Mesendoderm (in vitro differentiated cells): ENCODE results near the gene PCAT7.

ENCODE experiments used
- DNase-seq: peaks from one replicate; pipeline ENCODE4 v3.0.0; 2013
- H2AK5ac ChIP-seq: 2 replicates; pipeline ENCODE4 v1.6.1; 2013; ENCODE audit warnings: low read length, inconsistent platforms
- H2BK120ac ChIP-seq: 2 replicates; pipeline ENCODE4 v1.6.1; 2013; ENCODE audit warnings: low read depth, mild to moderate bottlenecking, low read length, moderate library complexity, mixed read lengths
- H2BK15ac ChIP-seq: replicated peaks from 2 replicates; pipeline ENCODE4 v1.6.1; 2013; ENCODE audit warnings: low read depth, mild to moderate bottlenecking, moderate library complexity
- H2BK5ac ChIP-seq: 2 replicates; pipeline ENCODE4 v1.6.1; 2013; ENCODE audit warnings: low read length, inconsistent platforms
- H3K18ac ChIP-seq: 2 replicates; pipeline ENCODE4 v1.6.1; 2013; ENCODE audit warnings: mild to moderate bottlenecking, low read length, mixed read lengths
- H3K23ac ChIP-seq: one replicate; pipeline ENCODE4 v1.6.1; 2013; ENCODE audit warnings: low read length
- H3K27ac ChIP-seq: 2 replicates; pipeline ENCODE4 v1.5.1; 2013; ENCODE audit warnings: low read depth, mild to moderate bottlenecking, inconsistent platforms, low read length, moderate library complexity
- H3K27me3 ChIP-seq: 2 replicates; pipeline ENCODE4 v1.6.1; 2013; ENCODE audit warnings: low read length, control low read depth, mild to moderate bottlenecking, inconsistent platforms; ENCODE audit not compliant: insufficient read depth, poor library complexity
- H3K36me3 ChIP-seq: 2 replicates; pipeline ENCODE4 v1.6.1; 2013; ENCODE audit warnings: low read length, inconsistent platforms; ENCODE audit not compliant: control insufficient read depth, insufficient read depth
- H3K4ac ChIP-seq: one replicate; pipeline ENCODE4 v1.6.1; 2013; ENCODE audit warnings: low read depth, mild to moderate bottlenecking, low read length, moderate library complexity
- H3K4me1 ChIP-seq: 2 replicates; pipeline ENCODE4 v1.6.1; 2013; ENCODE audit warnings: low read depth, low read length, inconsistent platforms; ENCODE audit not compliant: control insufficient read depth
- H3K4me2 ChIP-seq: 2 replicates; pipeline ENCODE4 v1.6.1; 2013; ENCODE audit warnings: low read length
- H3K4me3 ChIP-seq: 2 replicates; pipeline ENCODE4 v1.5.1; 2013; ENCODE audit warnings: mild to moderate bottlenecking, low read length
- H3K56ac ChIP-seq: one replicate; pipeline ENCODE4 v1.6.1; 2013; ENCODE audit warnings: low read length
- H3K79me1 ChIP-seq: 2 replicates; pipeline ENCODE4 v1.6.1; 2013; ENCODE audit warnings: low read length, inconsistent platforms
- H3K79me2 ChIP-seq: 2 replicates; pipeline ENCODE4 v1.6.1; 2013; ENCODE audit warnings: mild to moderate bottlenecking, low read length; ENCODE audit not compliant: control insufficient read depth, insufficient read depth
- H3K9ac ChIP-seq: 2 replicates; pipeline ENCODE4 v1.6.1; 2013; ENCODE audit warnings: low read length, inconsistent platforms
- H4K5ac ChIP-seq: one replicate; pipeline ENCODE4 v1.6.1; 2013; ENCODE audit warnings: low read length
- H4K8ac ChIP-seq: one replicate; pipeline ENCODE4 v1.6.1; 2013; ENCODE audit warnings: low read depth, mild to moderate bottlenecking, control low read depth, low read length, moderate library complexity
- WGBS: extraction: QIAGEN DNeasy Blood & Tissue Kit; methylation state at CpG from one replicate; pipeline ENCODE4 v1.1.7; 2013; ENCODE audit warnings: low lambda C conversion rate, missing lambda C conversion rate; ENCODE audit not compliant: insufficient coverage; ENCODE audit errors: extremely low coverage; 5-methylcytosine and 5-hydroxymethylcytosine counted together

PCAT7 gene

GRCh38 chr9:94577571-94577970 lies 22.7 kb downstream of the PCAT7 start:
- no peak overlapping the region for H2BK5ac ChIP-seq
- no peak overlapping the region for H3K27ac ChIP-seq
- no peak overlapping the region for H2BK120ac ChIP-seq
- H3K79me1 ChIP-seq, result no peaks in the 10 kb centered on the region
- H3K4me3 ChIP-seq, result no peak overlapping the region
- no peak overlapping the region for H2BK15ac ChIP-seq
- H3K4ac ChIP-seq, result no peak overlapping the region
- DNase-seq, result no peak
- no peak overlapping the region for H3K9ac ChIP-seq
- no peak overlapping the region for H3K18ac ChIP-seq
- no CpG with 5 or more reads among the region's 2 CpGs for WGBS
- H4K5ac ChIP-seq, result no peak overlapping the region
- no peaks in the 10 kb centered on the region for H3K4me1 ChIP-seq
- no peak overlapping the region for H4K8ac ChIP-seq
- no peak overlapping the region for H3K56ac ChIP-seq
- no peak overlapping the region for H3K23ac ChIP-seq
- no peaks in the 10 kb centered on the region for H3K27me3 ChIP-seq
- H3K36me3 ChIP-seq, result no peaks in the 10 kb centered on the region
- no peak overlapping the region for H3K4me2 ChIP-seq
- no peaks in the 10 kb centered on the region for H3K79me2 ChIP-seq
- no peak overlapping the region for H2AK5ac ChIP-seq

- WGBS, result no CpG with 5 or more reads among the region's 5 CpGs
- Histone ChIP-seq H2BK5ac (no peak overlapping the region), H2BK120ac (no peak overlapping the region), H3K9ac (no peak overlapping the region), H3K36me3 (no peaks in the 10 kb centered on the region), H4K5ac (no peak overlapping the region), H3K56ac (no peak overlapping the region), H2AK5ac (no peak overlapping the region), H3K4me1 (no peaks in the 10 kb centered on the region), H3K4ac (no peak overlapping the region), H4K8ac (no peak overlapping the region), H3K79me1 (no peaks in the 10 kb centered on the region), H3K27me3 (peaks cover 2% of the 10 kb centered on the region), H3K27ac (no peak overlapping the region), H3K18ac (no peak overlapping the region), H3K4me2 (no peak overlapping the region), H3K79me2 (no peaks in the 10 kb centered on the region), H2BK15ac (no peak overlapping the region), H3K4me3 (no peak overlapping the region), H3K23ac (no peak overlapping the region)
- DNase-seq, result no peak
Observed at GRCh38 chr9:94581728-94582127, 26.8 kb downstream of the PCAT7 start.

GRCh38 chr9:94584555-94584954 lies 29.7 kb downstream of the PCAT7 start:
- Histone ChIP-seq H3K27me3 (peaks cover 2% of the 10 kb centered on the region), H3K79me1 (no peaks in the 10 kb centered on the region), H3K36me3 (no peaks in the 10 kb centered on the region), H3K23ac (no peak overlapping the region), H2BK15ac (no peak overlapping the region), H2BK120ac (no peak overlapping the region), H3K4ac (no peak overlapping the region), H3K27ac (no peak overlapping the region), H3K18ac (no peak overlapping the region), H3K4me1 (no peaks in the 10 kb centered on the region), H3K4me2 (no peak overlapping the region), H3K56ac (no peak overlapping the region), H4K8ac (no peak overlapping the region), H2BK5ac (no peak overlapping the region), H2AK5ac (no peak overlapping the region), H3K4me3 (no peak overlapping the region), H3K79me2 (no peaks in the 10 kb centered on the region), H3K9ac (no peak overlapping the region), H4K5ac (no peak overlapping the region)
- no CpG with 5 or more reads among the region's 6 CpGs for WGBS
- DNase-seq, result no peak

GRCh38 chr9:94586316-94586715 lies 31.4 kb downstream of the PCAT7 start:
- Histone ChIP-seq H2BK15ac (no peak overlapping the region), H2AK5ac (no peak overlapping the region), H3K4me3 (no peak overlapping the region), H3K4me1 (no peaks in the 10 kb centered on the region), H4K5ac (no peak overlapping the region), H3K4me2 (no peak overlapping the region), H4K8ac (no peak overlapping the region), H3K4ac (no peak overlapping the region), H2BK5ac (no peak overlapping the region), H3K79me2 (no peaks in the 10 kb centered on the region), H3K56ac (no peak overlapping the region), H3K9ac (no peak overlapping the region), H3K79me1 (no peaks in the 10 kb centered on the region), H3K36me3 (no peaks in the 10 kb centered on the region), H3K18ac (no peak overlapping the region), H3K27ac (no peak overlapping the region), H3K23ac (no peak overlapping the region), H2BK120ac (no peak overlapping the region), H3K27me3 (peaks cover 2% of the 10 kb centered on the region)
- no CpG with 5 or more reads among the region's 4 CpGs for WGBS
- no peak for DNase-seq

GRCh38 chr9:94586814-94587213 lies 31.9 kb downstream of the PCAT7 start:
- H2BK15ac ChIP-seq, result no peak overlapping the region
- no peaks in the 10 kb centered on the region for H3K79me2 ChIP-seq
- no peak overlapping the region for H3K56ac ChIP-seq
- no peak overlapping the region for H3K4ac ChIP-seq
- no peak for DNase-seq
- H3K4me1 ChIP-seq, result no peaks in the 10 kb centered on the region
- no CpG with 5 or more reads among the region's 9 CpGs for WGBS
- no peak overlapping the region for H4K8ac ChIP-seq
- no peak overlapping the region for H2AK5ac ChIP-seq
- H3K4me3 ChIP-seq, result no peak overlapping the region
- no peak overlapping the region for H3K27ac ChIP-seq
- no peaks in the 10 kb centered on the region for H3K79me1 ChIP-seq
- H3K27me3 ChIP-seq, result peaks cover 2% of the 10 kb centered on the region
- H3K23ac ChIP-seq, result no peak overlapping the region
- H3K9ac ChIP-seq, result no peak overlapping the region
- H3K36me3 ChIP-seq, result no peaks in the 10 kb centered on the region
- H2BK120ac ChIP-seq, result no peak overlapping the region
- H4K5ac ChIP-seq, result no peak overlapping the region
- no peak overlapping the region for H3K18ac ChIP-seq
- H3K4me2 ChIP-seq, result no peak overlapping the region
- H2BK5ac ChIP-seq, result no peak overlapping the region

GRCh38 chr9:94588681-94589080 lies 33.8 kb downstream of the PCAT7 start:
- H3K23ac ChIP-seq, result no peak overlapping the region
- H2BK15ac ChIP-seq, result no peak overlapping the region
- WGBS, result no CpG with 5 or more reads among the region's 9 CpGs
- no peak overlapping the region for H4K5ac ChIP-seq
- H3K79me2 ChIP-seq, result no peaks in the 10 kb centered on the region
- H3K79me1 ChIP-seq, result no peaks in the 10 kb centered on the region
- no peak overlapping the region for H4K8ac ChIP-seq
- H3K56ac ChIP-seq, result no peak overlapping the region
- peaks cover 2% of the 10 kb centered on the region for H3K27me3 ChIP-seq
- H3K4me3 ChIP-seq, result no peak overlapping the region
- no peak overlapping the region for H3K9ac ChIP-seq
- no peak overlapping the region for H3K27ac ChIP-seq
- no peak for DNase-seq
- H3K4me2 ChIP-seq, result no peak overlapping the region
- no peak overlapping the region for H3K4ac ChIP-seq
- no peak overlapping the region for H2BK5ac ChIP-seq
- no peak overlapping the region for H3K18ac ChIP-seq
- H3K4me1 ChIP-seq, result no peaks in the 10 kb centered on the region
- H2BK120ac ChIP-seq, result no peak overlapping the region
- no peak overlapping the region for H2AK5ac ChIP-seq
- H3K36me3 ChIP-seq, result no peaks in the 10 kb centered on the region
